DOHH2 (cell line): Measurements from ENCODE around the gene FBXO45.
"Not testable (repeated sequence)": the region's sequence is repeated elsewhere in the genome, so short reads cannot be mapped to it uniquely, and the experiment has no call there.

ENCODE experiments used
- CTCF ChIP-seq: fragments of 200-600 bp; sonication (generic); IDR thresholded peaks from one replicate; pipeline ENCODE4 v1.5.1; 2014; ENCODE audit warnings: antibody characterized with exemption, mild to moderate bottlenecking, low read depth, low read length; ENCODE audit not compliant: poor library complexity, severe bottlenecking
- EZH2phosphoT487 ChIP-seq: fragments of 200-600 bp; sonication (generic); IDR thresholded peaks from 2 replicates; pipeline ENCODE4 v1.6.1; 2017; ENCODE audit warnings: borderline replicate concordance, mild to moderate bottlenecking, antibody characterized with exemption, low read length, moderate library complexity, mixed read lengths

GRCh38 chr3:196549312-196549711 lies 19.1 kb upstream of the FBXO45 start:
- not testable (repeated sequence) for TF ChIP-seq CTCF, EZH2phosphoT487
